Activated naive CD4-positive, alpha-beta T cell treated with anti-CD3 and anti-CD28 coated beads for 36 hours (primary cell): Measurements from ENCODE around the gene PPP1R3F. TPM values are rescaled to one million over a fixed set of nuclear protein-coding genes. Genes with fewer than 3 reads are reported as not detected.

Experiments
- CTCF ChIA-PET: fragments of 350-600 bp; sonication (Branson Sonifier 250); formaldehyde crosslinking; loops from one replicate; lab custom pipeline; 2021; ENCODE audit warnings: antibody characterized with exemption; lab: Charles Lee
- DNase-seq: peaks from one replicate; pipeline ENCODE4 v3.0.0-alpha.2; 2020
- H3K27ac Mint-ChIP-seq: one replicate; pipeline ENCODE4 v1.8.0; 2021; ENCODE audit warnings: mild to moderate bottlenecking, mixed read lengths
- H3K27me3 Mint-ChIP-seq: one replicate; pipeline ENCODE4 v1.8.0; 2021; ENCODE audit warnings: low read depth, mixed read lengths
- H3K36me3 Mint-ChIP-seq: one replicate; pipeline ENCODE4 v1.8.0; 2021; ENCODE audit warnings: low read depth, mixed read lengths
- H3K4me1 Mint-ChIP-seq: one replicate; pipeline ENCODE4 v1.8.0; 2021; ENCODE audit warnings: low read depth, mixed read lengths
- H3K4me3 Mint-ChIP-seq: one replicate; pipeline ENCODE4 v1.8.0; 2021; ENCODE audit warnings: mild to moderate bottlenecking, moderate library complexity, mixed read lengths
- H3K9me3 Mint-ChIP-seq: one replicate; pipeline ENCODE4 v1.8.0; 2021; ENCODE audit warnings: mixed read lengths
- intact Hi-C: fragments of 100-400 bp; cut with micrococcal nuclease; formaldehyde crosslinking; loops from one replicate; pipeline ENCODE4 v1.15.1; 2023
- total RNA-seq, 2 experiments: library from RNA; stranded (reverse); gene quantifications; one replicate each; pipeline ENCODE4 v1.2.3, GENCODE V29; 2021

Gene PPP1R3F
- total RNA-seq, 2 experiments from 2014 or later: 2.4 to 3.4 TPM

- H3K4me3 Mint-ChIP-seq: no peak overlapping the region
- H3K4me1 Mint-ChIP-seq: peaks cover 25% of the 10 kb centered on the region
- no peaks in the 10 kb centered on the region for H3K27me3 Mint-ChIP-seq
- no peak overlapping the region for H3K27ac Mint-ChIP-seq
- no peak for DNase-seq
- intact Hi-C loops: loop anchor here (2.0 kb wide), 1 partner anchor 41 kb away; no protein-coding TSS in a partner anchor
- H3K36me3 Mint-ChIP-seq: peaks cover 5% of the 10 kb centered on the region
- no peaks in the 10 kb centered on the region for H3K9me3 Mint-ChIP-seq
- CTCF ChIA-PET: interaction anchor here (0.7 kb wide), 1 partner anchor 41 kb away, joined by 3 read pairs; no protein-coding TSS in a partner anchor
These were observed 35.6 kb upstream of the PPP1R3F start for GRCh38 chrX:49233887-49234555.

GRCh38 chrX:49237060-49237459 is 32.5 kb upstream of the PPP1R3F start:
- intact Hi-C loops: no loop called here
- Mint-ChIP-seq H3K9me3 (no peaks in the 10 kb centered on the region), H3K27ac (peak overlapping the region; percentile 41), H3K4me1 (peaks cover 23% of the 10 kb centered on the region), H3K4me3 (peak overlapping the region; percentile 56), H3K27me3 (no peaks in the 10 kb centered on the region), H3K36me3 (peaks cover 5% of the 10 kb centered on the region)
- CTCF ChIA-PET: no interaction called here
- DNase-seq: no peak

- DNase-seq: no peak
- H3K27me3 Mint-ChIP-seq: no peaks in the 10 kb centered on the region
- CTCF ChIA-PET: interaction anchor here (1.8 kb wide), 1 partner anchor 46 kb away, joined by 5 read pairs; no protein-coding TSS in a partner anchor
- peaks cover 24% of the 10 kb centered on the region for H3K4me1 Mint-ChIP-seq
- peaks cover 6% of the 10 kb centered on the region for H3K36me3 Mint-ChIP-seq
- intact Hi-C loops: no loop called here
- H3K4me3 Mint-ChIP-seq: no peak overlapping the region
- H3K9me3 Mint-ChIP-seq: no peaks in the 10 kb centered on the region
- no peak overlapping the region for H3K27ac Mint-ChIP-seq
These were observed 30.9 kb upstream of the PPP1R3F start for GRCh38 chrX:49238735-49239134.

GRCh38 chrX:49242545-49243066 is 27.0 kb upstream of the PPP1R3F start:
- no peaks in the 10 kb centered on the region for H3K9me3 Mint-ChIP-seq
- peaks cover 8% of the 10 kb centered on the region for H3K4me1 Mint-ChIP-seq
- CTCF ChIA-PET: no interaction called here
- no peaks in the 10 kb centered on the region for H3K27me3 Mint-ChIP-seq
- no peak overlapping the region for H3K27ac Mint-ChIP-seq
- intact Hi-C loops: no loop called here
- no peak overlapping the region for H3K4me3 Mint-ChIP-seq
- DNase-seq: no peak
- H3K36me3 Mint-ChIP-seq: peaks cover 3% of the 10 kb centered on the region

- DNase-seq: no peak
- Mint-ChIP-seq H3K4me3 (no peak overlapping the region), H3K27me3 (no peaks in the 10 kb centered on the region), H3K27ac (no peak overlapping the region), H3K9me3 (no peaks in the 10 kb centered on the region), H3K36me3 (peaks cover 3% of the 10 kb centered on the region), H3K4me1 (peaks cover 8% of the 10 kb centered on the region)
- intact Hi-C loops: no loop called here
- CTCF ChIA-PET: no interaction called here
These were observed 26.4 kb upstream of the PPP1R3F start for GRCh38 chrX:49243166-49243565.

- intact Hi-C loops: no loop called here
- Mint-ChIP-seq H3K4me1 (peaks cover 6% of the 10 kb centered on the region), H3K27me3 (no peaks in the 10 kb centered on the region), H3K4me3 (no peak overlapping the region), H3K9me3 (no peaks in the 10 kb centered on the region), H3K27ac (no peak overlapping the region), H3K36me3 (peaks cover 2% of the 10 kb centered on the region)
- DNase-seq: no peak
- CTCF ChIA-PET: no interaction called here
These were observed 25.4 kb upstream of the PPP1R3F start for GRCh38 chrX:49244207-49244606.

GRCh38 chrX:49246541-49246940 is 23.1 kb upstream of the PPP1R3F start:
- H3K36me3 Mint-ChIP-seq: peaks cover 5% of the 10 kb centered on the region
- no peak overlapping the region for H3K27ac Mint-ChIP-seq
- H3K4me3 Mint-ChIP-seq: no peak overlapping the region
- no peaks in the 10 kb centered on the region for H3K27me3 Mint-ChIP-seq
- intact Hi-C loops: no loop called here
- DNase-seq: no peak
- H3K9me3 Mint-ChIP-seq: no peaks in the 10 kb centered on the region
- H3K4me1 Mint-ChIP-seq: peaks cover 2% of the 10 kb centered on the region
- CTCF ChIA-PET: no interaction called here

GRCh38 chrX:49247346-49247745 is 22.2 kb upstream of the PPP1R3F start:
- Mint-ChIP-seq H3K4me1 (peaks cover 2% of the 10 kb centered on the region), H3K36me3 (peaks cover 8% of the 10 kb centered on the region), H3K27ac (no peak overlapping the region), H3K27me3 (no peaks in the 10 kb centered on the region), H3K9me3 (no peaks in the 10 kb centered on the region), H3K4me3 (no peak overlapping the region)
- CTCF ChIA-PET: no interaction called here
- no peak for DNase-seq
- intact Hi-C loops: no loop called here

GRCh38 chrX:49247916-49248811 is 21.4 kb upstream of the PPP1R3F start:
- no peaks in the 10 kb centered on the region for H3K9me3 Mint-ChIP-seq
- no peak for DNase-seq
- CTCF ChIA-PET: no interaction called here
- no peaks in the 10 kb centered on the region for H3K27me3 Mint-ChIP-seq
- H3K4me3 Mint-ChIP-seq: no peak overlapping the region
- intact Hi-C loops: no loop called here
- H3K27ac Mint-ChIP-seq: no peak overlapping the region
- peaks cover 9% of the 10 kb centered on the region for H3K36me3 Mint-ChIP-seq
- H3K4me1 Mint-ChIP-seq: no peaks in the 10 kb centered on the region

GRCh38 chrX:49249071-49249470 is 20.5 kb upstream of the PPP1R3F start:
- H3K27me3 Mint-ChIP-seq: no peaks in the 10 kb centered on the region
- H3K4me3 Mint-ChIP-seq: no peak overlapping the region
- no peak overlapping the region for H3K27ac Mint-ChIP-seq
- CTCF ChIA-PET: interaction anchor here (0.7 kb wide), 1 partner anchor 34 kb away, joined by 3 read pairs; no protein-coding TSS in a partner anchor
- intact Hi-C loops: no loop called here
- DNase-seq: no peak
- no peaks in the 10 kb centered on the region for H3K4me1 Mint-ChIP-seq
- H3K36me3 Mint-ChIP-seq: peaks cover 7% of the 10 kb centered on the region
- no peaks in the 10 kb centered on the region for H3K9me3 Mint-ChIP-seq

GRCh38 chrX:49249616-49250015 is 20.0 kb upstream of the PPP1R3F start:
- intact Hi-C loops: no loop called here
- no peak overlapping the region for H3K27ac Mint-ChIP-seq
- no peaks in the 10 kb centered on the region for H3K9me3 Mint-ChIP-seq
- no peaks in the 10 kb centered on the region for H3K27me3 Mint-ChIP-seq
- peaks cover 7% of the 10 kb centered on the region for H3K36me3 Mint-ChIP-seq
- no peak for DNase-seq
- no peaks in the 10 kb centered on the region for H3K4me1 Mint-ChIP-seq
- no peak overlapping the region for H3K4me3 Mint-ChIP-seq
- CTCF ChIA-PET: interaction anchor here (0.7 kb wide), 1 partner anchor 34 kb away, joined by 3 read pairs; no protein-coding TSS in a partner anchor

- Mint-ChIP-seq H3K36me3 (peaks cover 7% of the 10 kb centered on the region), H3K4me1 (no peaks in the 10 kb centered on the region), H3K27me3 (no peaks in the 10 kb centered on the region), H3K4me3 (no peak overlapping the region), H3K9me3 (no peaks in the 10 kb centered on the region), H3K27ac (no peak overlapping the region)
- DNase-seq: no peak
- intact Hi-C loops: no loop called here
- CTCF ChIA-PET: interaction anchor here (1.0 kb wide), 1 partner anchor 10 kb away, joined by 4 read pairs; no protein-coding TSS in a partner anchor
These were observed 19.5 kb upstream of the PPP1R3F start for GRCh38 chrX:49250066-49250465.
